Measurements from ENCODE around the gene ARHGAP15.

GRCh38 chr2:143442193-143442592, 313.0 kb downstream of the ARHGAP15 start:
- TF ChIP-seq EZH2 (optimal IDR thresholded peaks at IDR 0.05; ENCODE audit: low read depth, low read length) (no peak), CTCF (IDR thresholded peaks at IDR 0.05; ENCODE audit: low read length) (no peak)

Data from MM.1S (cell line).